GM23338 (cell line): Measurements from ENCODE around the gene PRMT7. TPM values are rescaled to one million over a fixed set of nuclear protein-coding genes. Genes with fewer than 3 reads are reported as not detected.

Source experiments
- ATAC-seq: fragments of 200-7000 bp; cut with Tn5 transposase; 3 replicates; pipeline ENCODE4 v1.9.1; 2020
- DNase-seq: peaks from one replicate; pipeline ENCODE4 v3.0.0-alpha.2; 2015; ENCODE audit warnings: low spot score
- H2AFZ ChIP-seq: fragments of 200-600 bp; sonication (generic); 2 replicates; pipeline ENCODE4 v1.8.0; 2016; ENCODE audit warnings: antibody characterized with exemption, mild to moderate bottlenecking, moderate library complexity
- H3F3A ChIP-seq: fragments of 200-600 bp; sonication (generic); replicated peaks from 2 replicates; pipeline ENCODE4 v1.8.0; 2017; ENCODE audit warnings: antibody characterized with exemption, mixed run types, low read depth
- H3K27ac ChIP-seq: fragments of 200-600 bp; sonication (generic); 2 replicates; pipeline ENCODE4 v1.6.1; 2016; ENCODE audit warnings: low read depth
- H3K27me3 ChIP-seq: fragments of 200-600 bp; sonication (generic); 2 replicates; pipeline ENCODE4 v1.8.0; 2016; ENCODE audit warnings: mild to moderate bottlenecking, mixed run types, moderate library complexity; ENCODE audit not compliant: insufficient read depth
- H3K36me3 ChIP-seq: fragments of 200-600 bp; sonication (generic); 2 replicates; pipeline ENCODE4 v1.8.0; 2016; ENCODE audit warnings: mild to moderate bottlenecking; ENCODE audit not compliant: insufficient read depth
- H3K4me1 ChIP-seq: fragments of 200-600 bp; sonication (generic); 2 replicates; pipeline ENCODE4 v1.8.0; 2016; ENCODE audit warnings: mild to moderate bottlenecking, moderate library complexity; ENCODE audit not compliant: insufficient read depth
- H3K4me2 ChIP-seq: fragments of 200-600 bp; sonication (generic); 2 replicates; pipeline ENCODE4 v1.7.1; 2017; ENCODE audit warnings: mixed run types
- H3K4me3 ChIP-seq: fragments of 200-600 bp; sonication (generic); 2 replicates; pipeline ENCODE4 v1.6.1; 2016; ENCODE audit warnings: mixed run types
- H3K79me2 ChIP-seq: fragments of 200-600 bp; sonication (generic); replicated peaks from 2 replicates; pipeline ENCODE4 v1.8.0; 2017; ENCODE audit warnings: mild to moderate bottlenecking; ENCODE audit not compliant: insufficient read depth
- H3K9me2 ChIP-seq: fragments of 200-600 bp; sonication (generic); 2 replicates; pipeline ENCODE4 v1.8.0; 2017; ENCODE audit not compliant: insufficient read depth
- H4K20me1 ChIP-seq: fragments of 200-600 bp; sonication (generic); replicated peaks from 2 replicates; pipeline ENCODE4 v1.8.0; 2017; ENCODE audit warnings: mild to moderate bottlenecking; ENCODE audit not compliant: insufficient read depth
- H3K27ac Mint-ChIP-seq: 2 replicates; pipeline ENCODE4 v1.8.0; 2020; ENCODE audit warnings: inconsistent platforms, mild to moderate bottlenecking, moderate library complexity, mixed read lengths
- H3K27me3 Mint-ChIP-seq: 3 replicates; pipeline ENCODE4 v1.8.0; 2022; ENCODE audit warnings: low read depth, mild to moderate bottlenecking, moderate library complexity, mixed read lengths, inconsistent platforms; ENCODE audit not compliant: insufficient read depth, poor library complexity
- H3K36me3 Mint-ChIP-seq: 3 replicates; pipeline ENCODE4 v1.8.0; 2021; ENCODE audit warnings: low read depth, mild to moderate bottlenecking, inconsistent platforms, moderate library complexity, mixed read lengths
- H3K4me1 Mint-ChIP-seq: 3 replicates; pipeline ENCODE4 v1.8.0; 2020; ENCODE audit warnings: mild to moderate bottlenecking, inconsistent platforms, mixed read lengths
- H3K4me3 Mint-ChIP-seq: 3 replicates; pipeline ENCODE4 v1.8.0; 2021; ENCODE audit warnings: moderate library complexity, mild to moderate bottlenecking, inconsistent platforms, mixed read lengths
- H3K9me3 Mint-ChIP-seq: 3 replicates; pipeline ENCODE4 v1.8.0; 2020; ENCODE audit warnings: moderate library complexity, mild to moderate bottlenecking, inconsistent platforms, mixed read lengths
- CTCF ChIP-seq, 2 experiments: fragments of 200-600 bp in 1 of 2; sonication (generic) in 1 of 2; conservative IDR thresholded peaks; 2 replicates each; pipeline versions ENCODE4 v1.5.1 to v1.6.1; 2016 to 2017; ENCODE audit warnings: antibody characterized with exemption in 2 of 2, low read depth in 2 of 2, mild to moderate bottlenecking in 2 of 2, moderate library complexity in 1 of 2
- ETS1 ChIP-seq: IDR thresholded peaks from 2 replicates; pipeline ENCODE4 v1.6.1; 2016; ENCODE audit warnings: antibody characterized with exemption
- EZH2 ChIP-seq: fragments of 200-600 bp; sonication (generic); IDR thresholded peaks from one replicate; pipeline ENCODE4 v1.8.0; 2017; ENCODE audit warnings: antibody characterized with exemption, mild to moderate bottlenecking, low read depth; ENCODE audit not compliant: unreplicated experiment
- EZH2phosphoT487 ChIP-seq: fragments of 200-600 bp; sonication (generic); IDR thresholded peaks from one replicate; pipeline ENCODE4 v1.8.1; 2018; ENCODE audit warnings: antibody characterized with exemption; ENCODE audit not compliant: unreplicated experiment
- JUNB ChIP-seq: IDR thresholded peaks from one replicate; pipeline ENCODE4 v1.6.1; 2016; ENCODE audit warnings: antibody characterized with exemption; ENCODE audit not compliant: unreplicated experiment
- NANOG ChIP-seq: IDR thresholded peaks from 2 replicates; pipeline ENCODE4 v1.6.1; 2016; ENCODE audit warnings: antibody characterized with exemption, borderline replicate concordance
- POLR2AphosphoS5 ChIP-seq: IDR thresholded peaks from 2 replicates; pipeline ENCODE4 v1.6.1; 2016; ENCODE audit warnings: antibody characterized with exemption, low read depth
- STAT1 ChIP-seq: IDR thresholded peaks from one replicate; pipeline ENCODE4 v1.6.1; 2016; ENCODE audit warnings: antibody characterized with exemption; ENCODE audit not compliant: unreplicated experiment
- ZNF114 ChIP-seq: fragments of 250-450 bp; sonication (Bioruptor Pico); IDR thresholded peaks from 2 replicates; pipeline ENCODE4 v1.5.0; 2020; ENCODE audit warnings: mild to moderate bottlenecking, moderate library complexity
- ZNF331 ChIP-seq: fragments of 250-450 bp; sonication (Bioruptor Pico); IDR thresholded peaks from 2 replicates; pipeline ENCODE4 v1.5.0; 2020; ENCODE audit warnings: low read depth, mild to moderate bottlenecking, moderate library complexity
- polyA plus RNA-seq: library from polyadenylated mRNA; unstranded; fragments of >200 nt; fragmentation: Nextera tagmentation; extraction: Ambion mirVana; gene quantifications from 2 replicates; pipeline ENCODE4 v1.2.1, GENCODE V29; 2016
- total RNA-seq: library from RNA; depleted of rRNA; stranded (reverse); fragments of >200 nt; shearing (Covaris generic); gene quantifications from 2 replicates; pipeline ENCODE4 v1.2.3, GENCODE V29; 2014

The PRMT7 gene
- total and polyA plus RNA-seq, 2 experiments from 2014 or later, result 20.2 to 65.3 TPM

- Mint-ChIP-seq H3K27ac (no peak overlapping the region), H3K4me1 (peaks cover 26% of the 10 kb centered on the region), H3K36me3 (no peaks in the 10 kb centered on the region), H3K27me3 (peaks cover 13% of the 10 kb centered on the region), H3K4me3 (no peak overlapping the region), H3K9me3 (no peaks in the 10 kb centered on the region)
- no peak overlapping the region for H3K27ac ChIP-seq
- TF ChIP-seq POLR2AphosphoS5 (no peak), EZH2 (no peak), ZNF331 (CRISPR knock-in tag) (no peak), ZNF114 (CRISPR knock-in tag) (no peak), NANOG (no peak), STAT1 (no peak), JUNB (no peak)
- no peaks in the 10 kb centered on the region for H3F3A ChIP-seq
- no peaks in the 10 kb centered on the region for H3K9me2 ChIP-seq
- H3K79me2 ChIP-seq, result no peaks in the 10 kb centered on the region
- no peak overlapping the region for H3K4me2 ChIP-seq
- no peaks in the 10 kb centered on the region for H3K36me3 ChIP-seq
- no peaks in the 10 kb centered on the region for H3K4me1 ChIP-seq
- no peak for DNase-seq
- no peaks in the 10 kb centered on the region; the same call in 1 of the 2 replicates for H4K20me1 ChIP-seq
- no peak for ATAC-seq
- H3K27me3 ChIP-seq, result no peaks in the 10 kb centered on the region
- no peak overlapping the region for H2AFZ ChIP-seq
- no peak overlapping the region for H3K4me3 ChIP-seq
Measured at GRCh38 chr16:68371276-68371651, 60.4 kb downstream of the PRMT7 start.

- Histone ChIP-seq H2AFZ (no peak overlapping the region), H3K4me1 (no peaks in the 10 kb centered on the region), H3K79me2 (no peaks in the 10 kb centered on the region), H3K36me3 (no peaks in the 10 kb centered on the region), H3K27me3 (no peaks in the 10 kb centered on the region), H3K4me2 (no peak overlapping the region), H3F3A (no peaks in the 10 kb centered on the region), H4K20me1 (no peaks in the 10 kb centered on the region; the same call in 1 of the 2 replicates), H3K9me2 (no peaks in the 10 kb centered on the region), H3K27ac (no peak overlapping the region), H3K4me3 (no peak overlapping the region)
- H3K27me3 Mint-ChIP-seq, result peaks cover 12% of the 10 kb centered on the region
- no peaks in the 10 kb centered on the region for H3K36me3 Mint-ChIP-seq
- no peak overlapping the region for H3K27ac Mint-ChIP-seq
- ATAC-seq (no peak), DNase-seq (no peak)
- H3K4me1 Mint-ChIP-seq, result peaks cover 26% of the 10 kb centered on the region
- TF ChIP-seq NANOG, result no peak
- TF ChIP-seq EZH2phosphoT487, result no peak
- H3K9me3 Mint-ChIP-seq, result no peaks in the 10 kb centered on the region
- no peak overlapping the region; the same call in 2 of the 3 replicates for H3K4me3 Mint-ChIP-seq
Measured at GRCh38 chr16:68371706-68372380, 61.0 kb downstream of the PRMT7 start.

GRCh38 chr16:68372381-68372720 lies 61.5 kb downstream of the PRMT7 start:
- H3K27ac ChIP-seq, result no peak overlapping the region
- no peaks in the 10 kb centered on the region for H3K4me1 ChIP-seq
- H3K9me2 ChIP-seq, result no peaks in the 10 kb centered on the region
- no peaks in the 10 kb centered on the region; the same call in 1 of the 2 replicates for H4K20me1 ChIP-seq
- no peaks in the 10 kb centered on the region for H3K27me3 ChIP-seq
- Mint-ChIP-seq H3K9me3 (no peaks in the 10 kb centered on the region), H3K36me3 (no peaks in the 10 kb centered on the region), H3K4me1 (peaks cover 23% of the 10 kb centered on the region), H3K27ac (no peak overlapping the region), H3K27me3 (peaks cover 13% of the 10 kb centered on the region), H3K4me3 (no peak overlapping the region)
- no peak overlapping the region for H3K4me2 ChIP-seq
- H3F3A ChIP-seq, result no peaks in the 10 kb centered on the region
- DNase-seq, result no peak
- H2AFZ ChIP-seq, result no peak overlapping the region
- H3K4me3 ChIP-seq, result no peak overlapping the region
- no peaks in the 10 kb centered on the region for H3K36me3 ChIP-seq
- no peak for ATAC-seq
- H3K79me2 ChIP-seq, result no peaks in the 10 kb centered on the region
- TF ChIP-seq CTCF (conservative IDR thresholded peaks at IDR 0.05; ENCODE audit: low read depth in 2 of 2) (no peak), EZH2phosphoT487 (no peak), ZNF331 (CRISPR knock-in tag) (no peak), JUNB (no peak), ETS1 (no peak), POLR2AphosphoS5 (no peak)
